Lung microvascular endothelial cell (primary cell): Measurements from ENCODE around the gene NOB1. TPM values are rescaled to one million over a fixed set of nuclear protein-coding genes. Genes with fewer than 3 reads are reported as not detected.
"Not testable (repeated sequence)": the region's sequence is repeated elsewhere in the genome, so short reads cannot be mapped to it uniquely, and the experiment has no call there.

Experiments used
- DNase-seq, 2 donors: peaks; one replicate each; pipeline versions ENCODE4 v3.0.0 to v3.0.0-alpha.2; 2010; ENCODE audit warnings: low read depth in 2 of 2
- total RNA-seq: library from RNA; depleted of rRNA; stranded (reverse); fragments of >200 nt; gene quantifications from 2 replicates; pipeline ENCODE4 v1.2.1, GENCODE V29; 2014

Gene NOB1
- total RNA-seq, 1 donor from 2014 or later = 12.7 TPM

GRCh38 chr16:69761983-69762813, 7.5 kb upstream of the NOB1 start, which contains the start of gene WWP2:
WWP2 (plus strand) TSS chr16:69762332; CDS start chr16:69787011, 24,679 bp downstream.
- DNase-seq = peak; percentile 68 to 83

GRCh38 chr16:69757375-69757774, 2.6 kb upstream of the NOB1 start:
- not testable (repeated sequence) for DNase-seq

GRCh38 chr16:69756705-69757104, 2.0 kb upstream of the NOB1 start:
- no peak for DNase-seq

GRCh38 chr16:69754143-69754468, 620 bp downstream of the NOB1 start:
- peak; percentile 13 to 16 for DNase-seq

- DNase-seq = no peak
These were observed 5.9 kb downstream of the NOB1 start for GRCh38 chr16:69748694-69749345.

- DNase-seq = no peak
These were observed 7.6 kb downstream of the NOB1 start for GRCh38 chr16:69747115-69747514.

GRCh38 chr16:69745959-69746358, 8.8 kb downstream of the NOB1 start:
- DNase-seq = no peak

GRCh38 chr16:69745232-69745612, 9.5 kb downstream of the NOB1 start:
- no peak for DNase-seq

- DNase-seq = no peak
These were observed 10.1 kb downstream of the NOB1 start for GRCh38 chr16:69744363-69745231.

- peak; percentile 64 to 83 for DNase-seq
These were observed 12.5 kb downstream of the NOB1 start for GRCh38 chr16:69741951-69742904.

GRCh38 chr16:69741519-69741918, 13.2 kb downstream of the NOB1 start:
- DNase-seq = peak in 1 of 2 donors; percentile 13

GRCh38 chr16:69732101-69732500, 22.6 kb downstream of the NOB1 start:
- no peak for DNase-seq

GRCh38 chr16:69731280-69731679, 23.4 kb downstream of the NOB1 start:
- DNase-seq = not testable (repeated sequence)

GRCh38 chr16:69729030-69729429, 25.7 kb downstream of the NOB1 start:
- DNase-seq = not testable (repeated sequence)

- no peak for DNase-seq
These were observed 26.8 kb downstream of the NOB1 start for GRCh38 chr16:69727916-69728270.

- DNase-seq = peak; percentile 90 to 98
These were observed 28.2 kb downstream of the NOB1 start, which contains the start of gene NQO1 for GRCh38 chr16:69726313-69727060. NQO1 (minus strand) TSS chr16:69726560; CDS start chr16:69726439, 121 bp downstream.

GRCh38 chr16:69725480-69726312, 29.0 kb downstream of the NOB1 start:
- DNase-seq = peak in 1 of 2 donors; percentile 16

- DNase-seq = peak in 1 of 2 donors; percentile 50
These were observed 29.7 kb downstream of the NOB1 start for GRCh38 chr16:69724981-69725479.

- no peak for DNase-seq
These were observed 30.3 kb downstream of the NOB1 start for GRCh38 chr16:69724414-69724873.
